Adipocyte (in vitro differentiated cells): ENCODE data around the gene HS3ST4.

Source experiments
- DNase-seq: peaks from one replicate; pipeline ENCODE4 v3.0.0-alpha.2; 2015; ENCODE audit warnings: low read depth
- H3K27me3 ChIP-seq: replicated peaks from 2 replicates; pipeline ENCODE4 v1.7.0; 2013; ENCODE audit warnings: mild to moderate bottlenecking, low read length, moderate library complexity; ENCODE audit not compliant: control insufficient read depth, insufficient read depth
- H3K36me3 ChIP-seq: 2 replicates; pipeline ENCODE4 v1.7.0; 2013; ENCODE audit warnings: low read length, mild to moderate bottlenecking, moderate library complexity; ENCODE audit not compliant: control insufficient read depth, insufficient read depth, severe bottlenecking
- H3K4me1 ChIP-seq: 2 replicates; pipeline ENCODE4 v1.7.0; 2013; ENCODE audit warnings: mild to moderate bottlenecking, low read length, moderate library complexity; ENCODE audit not compliant: control insufficient read depth, insufficient read depth
- H3K4me3 ChIP-seq: 2 replicates; pipeline ENCODE4 v1.7.0; 2013; ENCODE audit warnings: mild to moderate bottlenecking, low read length, moderate library complexity
- H3K9ac ChIP-seq: 2 replicates; pipeline ENCODE4 v1.7.0; 2013; ENCODE audit warnings: mild to moderate bottlenecking, low read length, moderate library complexity
- H3K9me3 ChIP-seq: 2 replicates; pipeline ENCODE4 v1.7.0; 2013; ENCODE audit warnings: mild to moderate bottlenecking, low read length, moderate library complexity; ENCODE audit not compliant: control insufficient read depth

The HS3ST4 gene

GRCh38 chr16:25950586-25951281 lies 259.0 kb downstream of the HS3ST4 start:
- DNase-seq: no peak
- H3K9me3 ChIP-seq: no peaks in the 10 kb centered on the region
- H3K4me3 ChIP-seq: no peak overlapping the region
- H3K27me3 ChIP-seq: no peaks in the 10 kb centered on the region
- H3K36me3 ChIP-seq: no peaks in the 10 kb centered on the region
- H3K9ac ChIP-seq: no peak overlapping the region
- H3K4me1 ChIP-seq: no peaks in the 10 kb centered on the region

- no peaks in the 10 kb centered on the region for H3K27me3 ChIP-seq
- no peaks in the 10 kb centered on the region for H3K36me3 ChIP-seq
- H3K9ac ChIP-seq: no peak overlapping the region
- H3K4me3 ChIP-seq: no peak overlapping the region
- H3K9me3 ChIP-seq: no peaks in the 10 kb centered on the region
- no peak for DNase-seq
- no peaks in the 10 kb centered on the region for H3K4me1 ChIP-seq
These were observed 260.2 kb downstream of the HS3ST4 start for GRCh38 chr16:25951999-25952398.

GRCh38 chr16:25952983-25953382 lies 261.2 kb downstream of the HS3ST4 start:
- H3K9ac ChIP-seq: no peak overlapping the region
- no peak for DNase-seq
- H3K4me1 ChIP-seq: no peaks in the 10 kb centered on the region
- H3K9me3 ChIP-seq: no peaks in the 10 kb centered on the region
- H3K27me3 ChIP-seq: no peaks in the 10 kb centered on the region
- H3K36me3 ChIP-seq: no peaks in the 10 kb centered on the region
- no peak overlapping the region for H3K4me3 ChIP-seq

- Histone ChIP-seq H3K4me1 (no peaks in the 10 kb centered on the region), H3K36me3 (no peaks in the 10 kb centered on the region), H3K9me3 (no peaks in the 10 kb centered on the region), H3K4me3 (no peak overlapping the region), H3K9ac (no peak overlapping the region), H3K27me3 (no peaks in the 10 kb centered on the region)
- no peak for DNase-seq
These were observed 265.9 kb downstream of the HS3ST4 start for GRCh38 chr16:25957707-25958106.

- Histone ChIP-seq H3K9ac (no peak overlapping the region), H3K4me1 (no peaks in the 10 kb centered on the region), H3K27me3 (no peaks in the 10 kb centered on the region), H3K4me3 (no peak overlapping the region), H3K9me3 (no peaks in the 10 kb centered on the region), H3K36me3 (no peaks in the 10 kb centered on the region)
- no peak for DNase-seq
These were observed 267.5 kb downstream of the HS3ST4 start for GRCh38 chr16:25959221-25959620.

GRCh38 chr16:25966172-25967097 lies 274.7 kb downstream of the HS3ST4 start:
- H3K9ac ChIP-seq: no peak overlapping the region
- H3K9me3 ChIP-seq: no peaks in the 10 kb centered on the region
- no peaks in the 10 kb centered on the region for H3K4me1 ChIP-seq
- no peak overlapping the region for H3K4me3 ChIP-seq
- DNase-seq: no peak
- no peaks in the 10 kb centered on the region for H3K27me3 ChIP-seq
- H3K36me3 ChIP-seq: no peaks in the 10 kb centered on the region

GRCh38 chr16:25977121-25977520 lies 285.4 kb downstream of the HS3ST4 start:
- Histone ChIP-seq H3K9me3 (no peaks in the 10 kb centered on the region), H3K4me3 (no peak overlapping the region), H3K27me3 (no peaks in the 10 kb centered on the region), H3K9ac (no peak overlapping the region), H3K4me1 (peaks cover 11% of the 10 kb centered on the region), H3K36me3 (no peaks in the 10 kb centered on the region)
- no peak for DNase-seq

- H3K27me3 ChIP-seq: no peaks in the 10 kb centered on the region
- H3K9ac ChIP-seq: no peak overlapping the region
- H3K4me3 ChIP-seq: no peak overlapping the region
- H3K4me1 ChIP-seq: peaks cover 11% of the 10 kb centered on the region
- no peaks in the 10 kb centered on the region for H3K9me3 ChIP-seq
- no peaks in the 10 kb centered on the region for H3K36me3 ChIP-seq
- no peak for DNase-seq
These were observed 286.5 kb downstream of the HS3ST4 start for GRCh38 chr16:25978218-25978617.

GRCh38 chr16:25988084-25988483 lies 296.3 kb downstream of the HS3ST4 start:
- DNase-seq: no peak
- Histone ChIP-seq H3K36me3 (no peaks in the 10 kb centered on the region), H3K4me3 (no peak overlapping the region), H3K27me3 (no peaks in the 10 kb centered on the region), H3K9ac (no peak overlapping the region), H3K4me1 (no peaks in the 10 kb centered on the region), H3K9me3 (no peaks in the 10 kb centered on the region)

- no peak for DNase-seq
- no peak overlapping the region for H3K4me3 ChIP-seq
- H3K36me3 ChIP-seq: no peaks in the 10 kb centered on the region
- no peaks in the 10 kb centered on the region for H3K9me3 ChIP-seq
- H3K9ac ChIP-seq: no peak overlapping the region
- no peaks in the 10 kb centered on the region for H3K4me1 ChIP-seq
- H3K27me3 ChIP-seq: no peaks in the 10 kb centered on the region
These were observed 297.1 kb downstream of the HS3ST4 start for GRCh38 chr16:25988882-25989281.

GRCh38 chr16:25996052-25996451 lies 304.3 kb downstream of the HS3ST4 start:
- no peaks in the 10 kb centered on the region for H3K27me3 ChIP-seq
- H3K4me3 ChIP-seq: no peak overlapping the region
- no peaks in the 10 kb centered on the region for H3K4me1 ChIP-seq
- H3K9ac ChIP-seq: no peak overlapping the region
- no peaks in the 10 kb centered on the region for H3K36me3 ChIP-seq
- H3K9me3 ChIP-seq: peaks cover 5% of the 10 kb centered on the region
- DNase-seq: no peak
